RWPE2 (cell line): ENCODE results near the gene MAP3K2.

Experiments used
- ATAC-seq: fragments of 200-7000 bp; cut with Tn5 transposase; 3 replicates; pipeline ENCODE4 v1.9.1; 2021; ENCODE audit warnings: low read depth
- DNase-seq: peaks from one replicate; pipeline ENCODE4 v3.0.0-alpha.2; 2020; ENCODE audit warnings: low spot score
- H3K27ac ChIP-seq: fragments of 450-650 bp; 2 replicates; pipeline ENCODE4 v1.5.1; 2017; ENCODE audit warnings: mild to moderate bottlenecking; ENCODE audit not compliant: poor library complexity, severe bottlenecking
- H3K27me3 ChIP-seq: fragments of 250-450 bp; sonication (Bioruptor Pico); 2 replicates; pipeline ENCODE4 v1.5.1; 2021; ENCODE audit warnings: mild to moderate bottlenecking, moderate library complexity; ENCODE audit not compliant: insufficient read depth, poor library complexity, severe bottlenecking
- H3K36me3 ChIP-seq: fragments of 250-450 bp; sonication (Bioruptor Pico); 2 replicates; pipeline ENCODE4 v1.5.1; 2020; ENCODE audit warnings: low read depth, mild to moderate bottlenecking, moderate library complexity
- H3K4me1 ChIP-seq: fragments of 250-450 bp; sonication (Bioruptor Pico); 2 replicates; pipeline ENCODE4 v1.5.1; 2021; ENCODE audit warnings: mild to moderate bottlenecking, moderate library complexity; ENCODE audit not compliant: insufficient read depth, poor library complexity, severe bottlenecking
- H3K4me3 ChIP-seq: fragments of 250-450 bp; sonication (Bioruptor Pico); 2 replicates; pipeline ENCODE4 v1.5.1; 2021; ENCODE audit warnings: mild to moderate bottlenecking, moderate library complexity; ENCODE audit not compliant: severe bottlenecking
- H3K9me3 ChIP-seq: fragments of 250-450 bp; sonication (Bioruptor Pico); 2 replicates; pipeline ENCODE4 v1.5.1; 2021; ENCODE audit warnings: mild to moderate bottlenecking, moderate library complexity; ENCODE audit not compliant: severe bottlenecking
- CTCF ChIP-seq: fragments of 450-650 bp; IDR thresholded peaks from one replicate; pipeline ENCODE4 v1.5.1; 2017; ENCODE audit warnings: mild to moderate bottlenecking, moderate library complexity; ENCODE audit not compliant: poor library complexity, severe bottlenecking

MAP3K2 gene

GRCh38 chr2:127275356-127275755, 112.4 kb downstream of the MAP3K2 start:
- H3K4me1 ChIP-seq, result no peaks in the 10 kb centered on the region
- peaks cover 66% of the 10 kb centered on the region for H3K36me3 ChIP-seq
- H3K4me3 ChIP-seq, result no peak overlapping the region
- no peak for TF ChIP-seq CTCF
- DNase-seq (no peak), ATAC-seq (no peak)
- H3K27ac ChIP-seq, result no peak overlapping the region
- H3K9me3 ChIP-seq, result no peaks in the 10 kb centered on the region
- no peaks in the 10 kb centered on the region for H3K27me3 ChIP-seq

GRCh38 chr2:127270663-127271062, 117.1 kb downstream of the MAP3K2 start:
- H3K36me3 ChIP-seq, result peaks cover 58% of the 10 kb centered on the region
- DNase-seq (no peak), ATAC-seq (no peak)
- H3K27me3 ChIP-seq, result no peaks in the 10 kb centered on the region
- H3K9me3 ChIP-seq, result no peaks in the 10 kb centered on the region
- no peaks in the 10 kb centered on the region for H3K4me1 ChIP-seq
- no peak overlapping the region for H3K4me3 ChIP-seq
- no peak for TF ChIP-seq CTCF
- no peak overlapping the region for H3K27ac ChIP-seq

- ATAC-seq, result no peak
- no peak for DNase-seq
- Histone ChIP-seq H3K27me3 (no peaks in the 10 kb centered on the region), H3K36me3 (peaks cover 41% of the 10 kb centered on the region), H3K27ac (no peak overlapping the region), H3K4me3 (no peak overlapping the region), H3K4me1 (no peaks in the 10 kb centered on the region), H3K9me3 (no peaks in the 10 kb centered on the region)
- TF ChIP-seq CTCF, result no peak
These were observed 125.9 kb downstream of the MAP3K2 start for GRCh38 chr2:127261804-127262406.

GRCh38 chr2:127259355-127259754, 128.4 kb downstream of the MAP3K2 start:
- Histone ChIP-seq H3K36me3 (peaks cover 41% of the 10 kb centered on the region), H3K9me3 (no peaks in the 10 kb centered on the region), H3K27ac (no peak overlapping the region), H3K27me3 (no peaks in the 10 kb centered on the region), H3K4me3 (no peak overlapping the region), H3K4me1 (peaks cover 7% of the 10 kb centered on the region)
- TF ChIP-seq CTCF, result no peak
- no peak for ATAC-seq
- DNase-seq, result no peak

- peaks cover 8% of the 10 kb centered on the region for H3K4me1 ChIP-seq
- no peak overlapping the region for H3K27ac ChIP-seq
- H3K4me3 ChIP-seq, result no peak overlapping the region
- H3K27me3 ChIP-seq, result no peaks in the 10 kb centered on the region
- DNase-seq (no peak), ATAC-seq (no peak)
- no peaks in the 10 kb centered on the region for H3K9me3 ChIP-seq
- peaks cover 39% of the 10 kb centered on the region for H3K36me3 ChIP-seq
- no peak for TF ChIP-seq CTCF
These were observed 130.9 kb downstream of the MAP3K2 start for GRCh38 chr2:127256866-127257265.
